ENCODE measurements around the gene SLC25A51. TPM values are rescaled to one million over a fixed set of nuclear protein-coding genes. Genes with fewer than 3 reads are reported as not detected.

SLC25A51 gene
- total RNA-seq, 2 experiments from 2014 or later: 31.8 to 32.4 TPM

- no peak for DNase-seq (ENCODE audit: low spot score)
- POLR2A ChIA-PET: no interaction called here
- BruUV-seq (replicated peaks): no TSS peak
Measured at GRCh38 chr9:37904445-37905130, 661 bp upstream of the SLC25A51 start.

GRCh38 chr9:37902796-37903646 lies 906 bp downstream of the SLC25A51 start:
- Histone ChIP-seq H3K36me3 (ENCODE audit: insufficient read depth, low read length) (peaks cover 20% of the 10 kb centered on the region), H3K9me2 (ENCODE audit: insufficient read depth, low read length) (no peaks in the 10 kb centered on the region), H3K79me2 (ENCODE audit: insufficient read depth, low read depth, low read length) (peaks cover 23% of the 10 kb centered on the region; the same call in 1 of the 2 replicates), H3K4me2 (ENCODE audit: low read length) (peak overlapping the region; percentile 74), H4K20me1 (ENCODE audit: insufficient read depth, low read length) (peaks cover 14% of the 10 kb centered on the region; the same call in 1 of the 2 replicates), H3K9me3 (ENCODE audit: low read length) (no peaks in the 10 kb centered on the region), H3K4me1 (ENCODE audit: insufficient read depth, low read length, poor library complexity, severe bottlenecking) (peaks cover 24% of the 10 kb centered on the region), H3K27ac (ENCODE audit: low read depth, low read length, poor library complexity, severe bottlenecking) (peak overlapping the region; percentile 73), H3K4me3 (ENCODE audit: low read depth, low read length, poor library complexity, severe bottlenecking) (peak overlapping the region; percentile 94), H2AFZ (ENCODE audit: low read length) (peak overlapping the region; percentile 88)
- TF ChIP-seq CTCF (conservative IDR thresholded peaks at IDR 0.05; ENCODE audit: low read length): no peak
- no peak for TF ChIP-seq EZH2phosphoT487 (IDR thresholded peaks at IDR 0.05; ENCODE audit: borderline replicate concordance, low read depth, low read length)
- ChIA-PET CTCF (ENCODE audit: unreplicated experiment) (interaction anchor here (0.9 kb wide), 1 partner anchor 9 kb away, joined by 4 read pairs; no protein-coding TSS in a partner anchor), POLR2A (interaction anchor here (0.6 to 1.6 kb wide), 6 partner anchors 9 to 124 kb away, joined by 3 to 5 read pairs (median 4); partner anchors contain the start of gene EXOSC3)
- BruUV-seq (replicated peaks): no TSS peak
- DNase-seq (ENCODE audit: low spot score): peak; percentile 54
- intact Hi-C loops (cut with micrococcal nuclease; ENCODE audit: unreplicated experiment): loop anchor here (1.0 to 5.0 kb wide), 3 partner anchors 156 to 421 kb away; partner anchors contain the start of gene TOMM5

More at GRCh38 chr9:37904445-37905130, 661 bp upstream of the SLC25A51 start:
- peak overlapping the region; percentile 74 for H3K4me2 ChIP-seq (ENCODE audit: low read length)
- H3K9me3 ChIP-seq (ENCODE audit: low read length): no peaks in the 10 kb centered on the region
- peaks cover 14% of the 10 kb centered on the region; the same call in 1 of the 2 replicates for H4K20me1 ChIP-seq (ENCODE audit: insufficient read depth, low read length)
- no peaks in the 10 kb centered on the region for H3K9me2 ChIP-seq (ENCODE audit: insufficient read depth, low read length)
- H3K4me3 ChIP-seq (ENCODE audit: low read depth, low read length, poor library complexity, severe bottlenecking): peak overlapping the region; percentile 94
- intact Hi-C loops (cut with micrococcal nuclease; ENCODE audit: unreplicated experiment): loop anchor here (5.0 kb wide), 2 partner anchors 312 to 422 kb away; partner anchors contain the start of gene TOMM5
- H3K79me2 ChIP-seq (ENCODE audit: insufficient read depth, low read depth, low read length): peaks cover 23% of the 10 kb centered on the region; the same call in 1 of the 2 replicates
- no peak; the same call in 1 of the 2 replicates for TF ChIP-seq CTCF (conservative IDR thresholded peaks at IDR 0.05; ENCODE audit: low read length)
- no peak for TF ChIP-seq EZH2phosphoT487 (IDR thresholded peaks at IDR 0.05; ENCODE audit: borderline replicate concordance, low read depth, low read length)
- H3K4me1 ChIP-seq (ENCODE audit: insufficient read depth, low read length, poor library complexity, severe bottlenecking): peaks cover 24% of the 10 kb centered on the region
- H3K27ac ChIP-seq (ENCODE audit: low read depth, low read length, poor library complexity, severe bottlenecking): peak overlapping the region; percentile 73
- H2AFZ ChIP-seq (ENCODE audit: low read length): peak overlapping the region; percentile 88
- CTCF ChIA-PET (ENCODE audit: unreplicated experiment): no interaction called here
- H3K36me3 ChIP-seq (ENCODE audit: insufficient read depth, low read length): peaks cover 10% of the 10 kb centered on the region; the same call in 1 of the 2 replicates
